SU-DHL-6 (cell line): ENCODE data around the gene DMRT3.
"Not testable (repeated sequence)": the region's sequence is repeated elsewhere in the genome, so short reads cannot be mapped to it uniquely, and the experiment has no call there.

Experiments
- H2AFZ ChIP-seq: fragments of 200-600 bp; sonication (generic); 2 replicates; pipeline ENCODE4 v1.6.1; 2014; ENCODE audit warnings: low read depth, mild to moderate bottlenecking, moderate library complexity, mixed read lengths, antibody characterized with exemption, low read length; ENCODE audit not compliant: severe bottlenecking
- H3F3A ChIP-seq: fragments of 200-600 bp; shearing (Covaris generic); 2 replicates; pipeline ENCODE4 v1.6.0; 2016; ENCODE audit warnings: antibody characterized with exemption, mild to moderate bottlenecking; ENCODE audit not compliant: insufficient read depth
- H3K27ac ChIP-seq: fragments of 200-600 bp; sonication (generic); 2 replicates; pipeline ENCODE4 v1.5.1; 2016; ENCODE audit warnings: low read depth, mild to moderate bottlenecking, low read length, moderate library complexity, mixed read lengths
- H3K27me3 ChIP-seq: fragments of 200-600 bp; sonication (generic), shearing (Covaris generic); 2 replicates; pipeline ENCODE4 v1.6.0; 2014; ENCODE audit warnings: mild to moderate bottlenecking, low read length
- H3K36me3 ChIP-seq: fragments of 200-600 bp; sonication (generic); 2 replicates; pipeline ENCODE4 v1.6.1; 2014; ENCODE audit warnings: mild to moderate bottlenecking, low read length, mixed read lengths
- H3K4me2 ChIP-seq: fragments of 300-600, 200-600 bp; shearing (Covaris generic), sonication (generic); 2 replicates; pipeline ENCODE4 v1.6.0; 2014; ENCODE audit warnings: low read length, low read depth, mild to moderate bottlenecking; ENCODE audit not compliant: poor library complexity, severe bottlenecking
- H3K4me3 ChIP-seq: fragments of 200-600 bp; sonication (generic); 2 replicates; pipeline ENCODE4 v1.5.1; 2014; ENCODE audit warnings: antibody characterized with exemption, low read length, mild to moderate bottlenecking, mixed read lengths; ENCODE audit not compliant: insufficient read depth, poor library complexity, severe bottlenecking
- H3K79me2 ChIP-seq: fragments of 200-600 bp; sonication (generic); 2 replicates; pipeline ENCODE4 v1.6.1; 2014; ENCODE audit warnings: mild to moderate bottlenecking, low read length, moderate library complexity; ENCODE audit not compliant: insufficient read depth
- H3K9ac ChIP-seq: fragments of 200-600 bp; sonication (generic); 2 replicates; pipeline ENCODE4 v1.7.0; 2014; ENCODE audit warnings: mild to moderate bottlenecking, low read length
- H3K9me2 ChIP-seq: fragments of 200-600 bp; sonication (generic); replicated peaks from 2 replicates; pipeline ENCODE4 v1.6.1; 2014; ENCODE audit warnings: low read length; ENCODE audit not compliant: insufficient read depth
- H3K9me3 ChIP-seq: fragments of 200-600 bp; sonication (generic); 2 replicates; pipeline ENCODE4 v1.6.1; 2014; ENCODE audit warnings: low read length, mixed read lengths; ENCODE audit not compliant: insufficient read depth
- H4K20me1 ChIP-seq: fragments of 200-600 bp; sonication (generic); 2 replicates; pipeline ENCODE4 v1.6.1; 2014; ENCODE audit warnings: low read depth, mild to moderate bottlenecking, antibody characterized with exemption, low read length, moderate library complexity, mixed read lengths
- EZH2phosphoT487 ChIP-seq: fragments of 200-600 bp; sonication (generic), shearing (Covaris generic); conservative IDR thresholded peaks from 2 replicates; pipeline ENCODE4 v1.6.1; 2018; ENCODE audit warnings: mild to moderate bottlenecking, antibody characterized with exemption, low read length, moderate library complexity, mixed read lengths
- TF ChIP-seq, protein P1 (sequence below): fragments of 200-600 bp; sonication (generic); IDR thresholded peaks from one replicate; pipeline ENCODE4 v1.5.1; 2017; ENCODE audit warnings: antibody characterized with exemption, mild to moderate bottlenecking, low read length, moderate library complexity; ENCODE audit not compliant: insufficient read depth, poor library complexity, severe bottlenecking

Gene DMRT3

DNA sequence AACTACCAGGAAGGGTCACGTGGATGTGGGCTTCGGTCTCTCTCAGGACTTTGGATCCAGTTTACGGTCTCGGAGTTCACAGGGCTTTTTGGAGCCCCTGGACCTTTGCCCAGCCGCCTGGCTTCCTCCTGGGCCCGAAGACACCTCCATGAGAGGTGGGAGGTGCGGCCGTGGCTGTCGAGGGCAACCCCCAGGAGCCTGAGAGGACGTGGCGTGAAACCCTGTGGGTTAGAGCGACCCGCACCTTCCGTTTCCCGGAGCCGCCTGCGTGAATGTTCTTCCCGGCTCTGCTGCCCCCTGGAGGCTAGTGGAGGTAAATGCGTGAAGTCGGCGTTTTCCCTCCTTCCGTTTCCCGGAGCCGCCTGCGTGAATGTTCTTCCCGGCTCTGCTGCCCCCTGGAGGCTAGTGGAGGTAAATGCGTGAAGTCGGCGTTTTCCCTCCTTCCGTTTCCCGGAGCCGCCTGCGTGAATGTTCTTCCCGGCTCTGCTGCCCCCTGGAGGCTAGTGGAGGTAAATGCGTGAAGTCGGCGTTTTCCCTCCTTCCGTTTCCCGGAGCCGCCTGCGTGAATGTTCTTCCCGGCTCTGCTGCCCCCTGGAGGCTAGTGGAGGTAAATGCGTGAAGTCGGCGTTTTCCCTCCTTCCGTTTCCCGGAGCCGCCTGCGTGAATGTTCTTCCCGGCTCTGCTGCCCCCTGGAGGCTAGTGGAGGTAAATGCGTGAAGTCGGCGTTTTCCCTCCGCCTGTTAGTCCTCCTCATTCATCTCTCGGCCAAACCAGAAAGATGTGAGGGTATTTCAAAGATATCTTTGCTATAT is 22.1 kb downstream of the DMRT3 start:
- Histone ChIP-seq H3K4me2 (peak overlapping the region; percentile 45), H2AFZ (peak overlapping the region; percentile 19), H3F3A (peaks cover 19% of the 10 kb centered on the region)
- H4K20me1 ChIP-seq, H3K79me2 ChIP-seq, H3K36me3 ChIP-seq, H3K9ac ChIP-seq, H3K27ac ChIP-seq, H3K4me3 ChIP-seq, H3K9me2 ChIP-seq, H3K9me3 ChIP-seq, H3K27me3 ChIP-seq: not testable (repeated sequence)
- TF ChIP-seq, protein P1, sequence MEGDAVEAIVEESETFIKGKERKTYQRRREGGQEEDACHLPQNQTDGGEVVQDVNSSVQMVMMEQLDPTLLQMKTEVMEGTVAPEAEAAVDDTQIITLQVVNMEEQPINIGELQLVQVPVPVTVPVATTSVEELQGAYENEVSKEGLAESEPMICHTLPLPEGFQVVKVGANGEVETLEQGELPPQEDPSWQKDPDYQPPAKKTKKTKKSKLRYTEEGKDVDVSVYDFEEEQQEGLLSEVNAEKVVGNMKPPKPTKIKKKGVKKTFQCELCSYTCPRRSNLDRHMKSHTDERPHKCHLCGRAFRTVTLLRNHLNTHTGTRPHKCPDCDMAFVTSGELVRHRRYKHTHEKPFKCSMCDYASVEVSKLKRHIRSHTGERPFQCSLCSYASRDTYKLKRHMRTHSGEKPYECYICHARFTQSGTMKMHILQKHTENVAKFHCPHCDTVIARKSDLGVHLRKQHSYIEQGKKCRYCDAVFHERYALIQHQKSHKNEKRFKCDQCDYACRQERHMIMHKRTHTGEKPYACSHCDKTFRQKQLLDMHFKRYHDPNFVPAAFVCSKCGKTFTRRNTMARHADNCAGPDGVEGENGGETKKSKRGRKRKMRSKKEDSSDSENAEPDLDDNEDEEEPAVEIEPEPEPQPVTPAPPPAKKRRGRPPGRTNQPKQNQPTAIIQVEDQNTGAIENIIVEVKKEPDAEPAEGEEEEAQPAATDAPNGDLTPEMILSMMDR = peak; percentile 78

DNA sequence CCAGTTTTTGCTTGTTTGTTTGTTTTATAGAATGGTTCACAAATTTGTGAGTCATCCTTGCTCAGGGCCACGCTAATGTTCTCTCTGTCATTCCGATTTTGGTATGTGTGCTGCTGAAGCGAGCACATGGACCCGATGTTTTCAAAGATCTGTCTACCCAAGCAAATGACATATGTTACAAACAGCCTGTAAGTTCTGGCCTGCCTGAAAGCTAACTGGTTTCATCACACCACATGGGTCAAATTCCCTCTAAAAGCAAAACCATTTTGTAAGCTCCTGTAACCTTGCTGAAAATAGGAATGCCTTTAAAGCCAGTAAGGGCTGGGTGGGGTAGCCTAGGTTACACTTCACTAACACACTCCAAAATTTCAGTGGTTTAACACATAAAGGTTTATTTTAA is 25.4 kb downstream of the DMRT3 start:
- no peak for TF ChIP-seq EZH2phosphoT487
- TF ChIP-seq, protein P1 = no peak
- H3K27me3 ChIP-seq = no peaks in the 10 kb centered on the region
- no peak overlapping the region for H3K9ac ChIP-seq
- no peak overlapping the region for H2AFZ ChIP-seq
- no peaks in the 10 kb centered on the region for H3K9me2 ChIP-seq
- H3K4me2 ChIP-seq = no peak overlapping the region
- H4K20me1 ChIP-seq = no peaks in the 10 kb centered on the region
- H3K36me3 ChIP-seq = no peaks in the 10 kb centered on the region
- H3K79me2 ChIP-seq = no peaks in the 10 kb centered on the region
- H3K27ac ChIP-seq = no peak overlapping the region
- H3K4me3 ChIP-seq = no peak overlapping the region
- peaks cover 14% of the 10 kb centered on the region for H3F3A ChIP-seq
- peaks cover 5% of the 10 kb centered on the region; the same call in 1 of the 2 replicates for H3K9me3 ChIP-seq

DNA sequence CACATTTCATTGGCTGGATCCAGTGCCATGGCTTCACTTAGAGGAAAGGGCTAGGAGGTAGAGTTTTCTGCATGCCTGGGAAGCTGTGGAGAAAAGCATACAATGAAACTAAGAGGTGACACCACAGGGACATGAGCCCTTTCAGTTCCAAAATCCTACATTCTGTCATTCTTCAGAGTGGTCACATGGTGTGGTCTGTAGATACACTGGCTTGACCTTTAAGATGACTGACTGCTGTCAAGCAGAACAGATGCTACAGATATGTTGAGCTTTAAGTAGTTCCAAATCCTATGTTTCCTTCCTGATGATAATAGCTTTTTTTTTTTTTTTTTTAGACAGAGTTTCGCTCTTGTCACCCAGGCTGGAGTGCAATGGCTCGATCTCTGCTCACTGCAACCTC is 26.2 kb downstream of the DMRT3 start:
- Histone ChIP-seq H3F3A (peaks cover 10% of the 10 kb centered on the region), H3K9me2 (no peaks in the 10 kb centered on the region), H2AFZ (no peak overlapping the region), H3K36me3 (no peaks in the 10 kb centered on the region), H3K4me3 (no peak overlapping the region), H4K20me1 (no peaks in the 10 kb centered on the region), H3K9me3 (peaks cover 5% of the 10 kb centered on the region; the same call in 1 of the 2 replicates), H3K4me2 (no peak overlapping the region), H3K27ac (no peak overlapping the region), H3K27me3 (no peaks in the 10 kb centered on the region), H3K79me2 (no peaks in the 10 kb centered on the region), H3K9ac (no peak overlapping the region)
- TF ChIP-seq EZH2phosphoT487 = no peak
- TF ChIP-seq, protein P1 = no peak
